ENCODE measurements around the gene ZFP14.
"Not testable (repeated sequence)": the region's sequence is repeated elsewhere in the genome, so short reads cannot be mapped to it uniquely, and the experiment has no call there.

DNA sequence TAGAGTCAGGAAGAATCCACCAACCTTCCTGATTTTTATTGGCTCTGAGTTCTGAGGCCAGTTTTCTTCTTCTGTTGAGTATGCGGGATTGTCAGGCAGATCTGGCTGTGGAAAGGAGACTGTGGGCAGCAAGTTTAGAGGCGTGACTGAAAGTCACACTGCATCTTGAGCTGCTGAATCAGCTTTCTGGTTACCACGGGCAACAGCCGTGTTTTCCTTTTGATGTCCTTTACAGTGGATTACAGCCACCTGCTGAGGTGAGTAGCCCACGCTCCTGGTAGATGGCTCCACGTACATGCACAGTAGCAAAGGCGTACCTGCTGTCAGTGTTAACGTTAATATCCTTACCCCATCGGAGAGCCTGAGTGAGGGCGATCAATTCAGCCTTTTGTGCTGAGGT, 52.4 kb downstream of the ZFP14 start:
- not testable (repeated sequence) for TF ChIP-seq CTCF, POLR2A (IDR thresholded peaks at IDR 0.05)

Measured in heart left ventricle (tissue), 13 donors.